GM12878 (cell line): ENCODE results near the gene TRAFD1. TPM values are rescaled to one million over a fixed set of nuclear protein-coding genes. Genes with fewer than 3 reads are reported as not detected.

Experiments used
- ATAC-seq: fragments of 200-7000 bp; cut with Tn5 transposase; 3 replicates; pipeline ENCODE4 v1.9.1; 2020; ENCODE audit warnings: mild to moderate bottlenecking, moderate library complexity
- BruUV-seq: library from RNA; stranded (reverse); fragments of 400-500 nt; replicated peaks from 2 replicates; lab custom pipeline; 2021; lab: Mats Ljungman, UMichigan
- CTCF ChIA-PET: fragments of 300-600 bp; sonication (Branson Sonifier 250); formaldehyde crosslinking; extraction: SDS; loops from one replicate; lab custom pipeline; 2021; ENCODE audit warnings: inconsistent platforms; lab: Yijun Ruan, JAX
- POLR2A ChIA-PET: fragments of 350-600 bp; formaldehyde crosslinking; extraction: SDS; loops from one replicate; lab custom pipeline; 2021; ENCODE audit warnings: inconsistent platforms; lab: Charles Lee
- RAD21 ChIA-PET: fragments of 300-600 bp; sonication (Branson Sonifier 250); formaldehyde crosslinking; loops from one replicate; lab custom pipeline; 2023; ENCODE audit warnings: antibody characterized with exemption; ENCODE audit not compliant: unreplicated experiment; lab: Charles Lee
- SMC1A ChIA-PET: fragments of 300-600 bp; sonication (Branson Sonifier 250); formaldehyde crosslinking; loops from one replicate; lab custom pipeline; 2023; ENCODE audit not compliant: unreplicated experiment, uncharacterized antibody; lab: Charles Lee
- DNase-seq: peaks from one replicate; pipeline ENCODE4 v3.0.0-alpha.2; 2011; ENCODE audit warnings: low read depth, low spot score
- FAIRE-seq: peaks from 3 replicates; lab custom pipeline; 2011; peaks lifted over from hg19 to GRCh38; lab: Jason Lieb, UNC
- H2AFZ ChIP-seq: 2 replicates; pipeline ENCODE4 v1.6.0; 2011; ENCODE audit warnings: low read depth, low read length, control low read depth; ENCODE audit not compliant: control insufficient read depth
- H3K27ac ChIP-seq: 2 replicates; pipeline ENCODE4 v1.5.1; 2011; ENCODE audit warnings: control low read depth; ENCODE audit not compliant: control insufficient read depth, insufficient read depth
- H3K27me3 ChIP-seq, 2 experiments: replicated peaks in 1 of 2; 2 replicates each; pipeline versions ENCODE4 v1.6.0 to v1.6.1; 2011; ENCODE audit warnings: low read length in 1 of 2; ENCODE audit not compliant: control insufficient read depth in 2 of 2, insufficient read depth in 2 of 2
- H3K36me3 ChIP-seq, 2 experiments: 2 replicates each; pipeline ENCODE4 v1.5.1; 2011; ENCODE audit warnings: low read length in 1 of 2; ENCODE audit not compliant: control insufficient read depth in 2 of 2, insufficient read depth in 2 of 2
- H3K4me1 ChIP-seq: 2 replicates; pipeline ENCODE4 v1.6.1; 2011; ENCODE audit warnings: mild to moderate bottlenecking, low read length, moderate library complexity, mixed read lengths; ENCODE audit not compliant: control insufficient read depth, insufficient read depth
- H3K4me2 ChIP-seq: 2 replicates; pipeline ENCODE4 v1.6.0; 2011; ENCODE audit warnings: control low read depth; ENCODE audit not compliant: control insufficient read depth, insufficient read depth
- H3K4me3 ChIP-seq: fragments of 200-600 bp; sonication (generic); 2 replicates; pipeline ENCODE4 v1.5.1; 2016
- H3K79me2 ChIP-seq: 2 replicates; pipeline ENCODE4 v1.6.0; 2011; ENCODE audit warnings: low read length; ENCODE audit not compliant: control insufficient read depth, insufficient read depth
- H3K9ac ChIP-seq: 2 replicates; pipeline ENCODE4 v1.8.0; 2011; ENCODE audit warnings: low read length, control low read depth, mixed read lengths; ENCODE audit not compliant: control insufficient read depth, insufficient read depth
- H3K9me3 ChIP-seq: replicated peaks from 3 replicates; pipeline ENCODE4 v1.5.1; 2011; ENCODE audit warnings: mild to moderate bottlenecking, low read length; ENCODE audit not compliant: control insufficient read depth, insufficient read depth
- H4K20me1 ChIP-seq: 2 replicates; pipeline ENCODE4 v1.6.0; 2011; ENCODE audit not compliant: control insufficient read depth, insufficient read depth
- ESRRA ChIP-seq: IDR thresholded peaks from 2 replicates; pipeline ENCODE4 v1.6.1; 2012; ENCODE audit warnings: mild to moderate bottlenecking, low read length, improper control_type of control experiment
- HSF1 ChIP-seq: fragments of 150-350 bp; IDR thresholded peaks from 2 replicates; pipeline ENCODE4 v1.6.1; 2014; ENCODE audit warnings: mild to moderate bottlenecking, low read depth, low read length
- MEF2A ChIP-seq: IDR thresholded peaks from 2 replicates; pipeline ENCODE4 v1.6.1; 2011; ENCODE audit warnings: low read depth, mild to moderate bottlenecking, low read length, moderate library complexity; ENCODE audit not compliant: insufficient read depth
- POLR2A ChIP-seq: IDR thresholded peaks from 2 replicates; pipeline ENCODE4 v1.6.1; 2011; ENCODE audit warnings: low read depth, mild to moderate bottlenecking, low read length
- SMARCA5 ChIP-seq: fragments of 450-650 bp; IDR thresholded peaks from 2 replicates; pipeline ENCODE4 v1.6.1; 2017; ENCODE audit warnings: mild to moderate bottlenecking
- TAF1 ChIP-seq: IDR thresholded peaks from 2 replicates; pipeline ENCODE4 v1.6.1; 2011; ENCODE audit warnings: mild to moderate bottlenecking, low read depth, low read length, borderline replicate concordance
- WGBS: methylation state at CpG from one replicate; pipeline ENCODE4 v1.1.6; 2016; ENCODE audit warnings: low lambda C conversion rate; ENCODE audit not compliant: insufficient replicate concordance, insufficient coverage; ENCODE audit errors: missing lambda C conversion rate; 5-methylcytosine and 5-hydroxymethylcytosine counted together
- in situ Hi-C: fragments of 300-500 bp; cut with MboI; formaldehyde crosslinking; loops from 9 replicates; pipeline ENCODE4 v1.14.3; 2018; ENCODE audit warnings: mixed read lengths
- intact Hi-C: fragments of 100-400 bp; cut with micrococcal nuclease; formaldehyde crosslinking; loops from one replicate; pipeline ENCODE4 v1.14.2; 2022; ENCODE audit not compliant: unreplicated experiment
- polyA plus RNA-seq, 11 experiments: library from polyadenylated mRNA; depleted of rRNA in 4 of 11; unstranded in 6 of 11; stranded (reverse) in 5 of 11; fragments of >200 nt; fragmentation: Nextera tagmentation in 4 of 11; fragmentation: Illumina TruSeq in 1 of 11; extraction: Ambion mirVana in 4 of 11; extraction: Trizol in 1 of 11; gene quantifications; 1 replicate in 1 of 11; 2 replicates in 10 of 11; pipeline versions ENCODE4 v1.2.1 to v1.2.3, GENCODE V29; 2011 to 2016; ENCODE audit warnings: inconsistent platforms in 2 of 11, missing spikeins in 2 of 11, low read depth in 1 of 11
- total RNA-seq, 4 experiments: library from RNA; depleted of rRNA in 3 of 4; stranded (reverse); fragments of >200 nt in 3 of 4; fragmentation: Illumina TruSeq in 1 of 4; extraction: Trizol in 1 of 4; gene quantifications; 2 replicates each; pipeline versions ENCODE4 v1.2.1 to v1.2.3, GENCODE V29; 2013 to 2021

Gene TRAFD1
- total and polyA plus RNA-seq, 10 of the 15 experiments (the other 5 are each of a cell fraction or from before 2014, with no cell fraction given): 37.2 to 55.5 (median 46.2) TPM

DNA sequence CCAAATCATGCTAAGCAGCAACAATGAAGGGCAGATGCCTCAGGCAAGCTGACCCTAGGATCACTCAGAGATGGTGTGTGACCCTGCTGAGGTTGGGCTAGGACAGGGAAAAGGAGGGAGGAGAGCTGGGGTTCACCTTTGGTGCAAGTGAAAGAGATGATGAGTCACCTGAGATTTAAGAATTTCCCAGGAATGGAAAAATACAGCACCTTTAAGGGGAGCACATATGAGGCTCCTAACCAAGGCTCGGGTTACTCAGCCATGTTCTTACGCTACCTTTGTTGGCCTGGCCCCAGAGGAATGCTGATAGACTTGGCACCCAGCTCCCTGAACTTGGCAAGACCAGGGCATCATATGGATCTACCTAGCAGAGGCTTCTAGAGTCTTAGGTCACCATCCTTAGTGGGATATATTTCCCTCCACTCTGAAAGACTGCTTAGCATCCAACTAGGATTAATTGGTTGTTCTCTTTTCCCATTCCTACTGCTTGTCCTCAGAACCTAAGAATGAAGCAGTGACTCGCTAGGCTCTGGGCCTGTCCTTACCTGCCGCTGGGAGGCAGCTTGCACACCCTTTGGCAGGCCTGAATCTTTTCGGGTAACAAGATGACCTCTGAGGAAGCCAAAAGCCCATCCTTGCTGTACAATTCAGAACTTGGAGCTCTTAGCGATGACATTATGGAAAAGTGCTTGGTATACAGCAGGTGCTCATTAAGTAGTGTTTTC, 12.8 kb upstream of the TRAFD1 start:
- no peak for DNase-seq
- intact Hi-C loops: no loop called here
- TF ChIP-seq HSF1 (no peak), MEF2A (no peak), TAF1 (no peak), ESRRA (no peak), SMARCA5 (no peak), POLR2A (no peak)
- TF ChIP-seq, all 136 proteins: peak for 0
- H3K9ac ChIP-seq: no peak overlapping the region
- H3K4me2 ChIP-seq: no peak overlapping the region
- SMC1A ChIA-PET: interaction anchor here (0.6 to 3.9 kb wide), 5 partner anchors 9 to 72 kb away, joined by 3 to 14 read pairs (median 3); partner anchors contain the start of gene TRAFD1
- H2AFZ ChIP-seq: no peak overlapping the region
- BruUV-seq: no TSS peak
- peaks cover 5% of the 10 kb centered on the region; the same call in 1 of the 2 replicates for H3K4me1 ChIP-seq
- no peaks in the 10 kb centered on the region for H3K9me3 ChIP-seq
- ATAC-seq (no peak), FAIRE-seq (no peak)
- H3K36me3 ChIP-seq: no peaks in the 10 kb centered on the region
- H3K4me3 ChIP-seq: no peak overlapping the region
- H3K27ac ChIP-seq: no peak overlapping the region
- 78% methylated on average over 6 of the region's 6 CpGs for WGBS
- no peaks in the 10 kb centered on the region for H3K27me3 ChIP-seq
- peaks cover 15% of the 10 kb centered on the region for H3K79me2 ChIP-seq
- H4K20me1 ChIP-seq: no peaks in the 10 kb centered on the region
- CTCF ChIA-PET: interaction anchor here (1.0 to 1.6 kb wide), 2 partner anchors 9 to 13 kb away, joined by 3 to 4 read pairs; partner anchors contain the start of gene TRAFD1
- RAD21 ChIA-PET: no interaction called here
- POLR2A ChIA-PET: interaction anchor here (0.6 to 9.3 kb wide), 2 partner anchors 14 to 15 kb away, joined by 3 to 161 read pairs; partner anchors contain the start of gene TRAFD1
- in situ Hi-C loops: no loop called here
